Mesendoderm (in vitro differentiated cells): ENCODE results near the gene YTHDF1.

Experiments
- DNase-seq: peaks from one replicate; pipeline ENCODE4 v3.0.0; 2013
- H2AK5ac ChIP-seq: 2 replicates; pipeline ENCODE4 v1.6.1; 2013; ENCODE audit warnings: low read length, inconsistent platforms
- H2BK120ac ChIP-seq: 2 replicates; pipeline ENCODE4 v1.6.1; 2013; ENCODE audit warnings: low read depth, mild to moderate bottlenecking, low read length, moderate library complexity, mixed read lengths
- H2BK15ac ChIP-seq: replicated peaks from 2 replicates; pipeline ENCODE4 v1.6.1; 2013; ENCODE audit warnings: low read depth, mild to moderate bottlenecking, moderate library complexity
- H2BK5ac ChIP-seq: 2 replicates; pipeline ENCODE4 v1.6.1; 2013; ENCODE audit warnings: low read length, inconsistent platforms
- H3K18ac ChIP-seq: 2 replicates; pipeline ENCODE4 v1.6.1; 2013; ENCODE audit warnings: mild to moderate bottlenecking, low read length, mixed read lengths
- H3K23ac ChIP-seq: one replicate; pipeline ENCODE4 v1.6.1; 2013; ENCODE audit warnings: low read length
- H3K27ac ChIP-seq: 2 replicates; pipeline ENCODE4 v1.5.1; 2013; ENCODE audit warnings: low read depth, mild to moderate bottlenecking, inconsistent platforms, low read length, moderate library complexity
- H3K27me3 ChIP-seq: 2 replicates; pipeline ENCODE4 v1.6.1; 2013; ENCODE audit warnings: low read length, control low read depth, mild to moderate bottlenecking, inconsistent platforms; ENCODE audit not compliant: insufficient read depth, poor library complexity
- H3K36me3 ChIP-seq: 2 replicates; pipeline ENCODE4 v1.6.1; 2013; ENCODE audit warnings: low read length, inconsistent platforms; ENCODE audit not compliant: control insufficient read depth, insufficient read depth
- H3K4ac ChIP-seq: one replicate; pipeline ENCODE4 v1.6.1; 2013; ENCODE audit warnings: low read depth, mild to moderate bottlenecking, low read length, moderate library complexity
- H3K4me1 ChIP-seq: 2 replicates; pipeline ENCODE4 v1.6.1; 2013; ENCODE audit warnings: low read depth, low read length, inconsistent platforms; ENCODE audit not compliant: control insufficient read depth
- H3K4me2 ChIP-seq: 2 replicates; pipeline ENCODE4 v1.6.1; 2013; ENCODE audit warnings: low read length
- H3K4me3 ChIP-seq: 2 replicates; pipeline ENCODE4 v1.5.1; 2013; ENCODE audit warnings: mild to moderate bottlenecking, low read length
- H3K56ac ChIP-seq: one replicate; pipeline ENCODE4 v1.6.1; 2013; ENCODE audit warnings: low read length
- H3K79me1 ChIP-seq: 2 replicates; pipeline ENCODE4 v1.6.1; 2013; ENCODE audit warnings: low read length, inconsistent platforms
- H3K79me2 ChIP-seq: 2 replicates; pipeline ENCODE4 v1.6.1; 2013; ENCODE audit warnings: mild to moderate bottlenecking, low read length; ENCODE audit not compliant: control insufficient read depth, insufficient read depth
- H3K9ac ChIP-seq: 2 replicates; pipeline ENCODE4 v1.6.1; 2013; ENCODE audit warnings: low read length, inconsistent platforms
- H4K5ac ChIP-seq: one replicate; pipeline ENCODE4 v1.6.1; 2013; ENCODE audit warnings: low read length
- H4K8ac ChIP-seq: one replicate; pipeline ENCODE4 v1.6.1; 2013; ENCODE audit warnings: low read depth, mild to moderate bottlenecking, control low read depth, low read length, moderate library complexity
- WGBS: extraction: QIAGEN DNeasy Blood & Tissue Kit; methylation state at CpG from one replicate; pipeline ENCODE4 v1.1.7; 2013; ENCODE audit warnings: low lambda C conversion rate, missing lambda C conversion rate; ENCODE audit not compliant: insufficient coverage; ENCODE audit errors: extremely low coverage; 5-methylcytosine and 5-hydroxymethylcytosine counted together

YTHDF1 gene

GRCh38 chr20:63151554-63152321 lies 64.2 kb downstream of the YTHDF1 start:
- Histone ChIP-seq H3K79me1 (no peaks in the 10 kb centered on the region), H2AK5ac (no peak overlapping the region), H2BK15ac (no peak overlapping the region), H2BK5ac (no peak overlapping the region), H2BK120ac (no peak overlapping the region), H3K79me2 (no peaks in the 10 kb centered on the region), H3K23ac (no peak overlapping the region), H3K36me3 (no peaks in the 10 kb centered on the region), H3K9ac (no peak overlapping the region), H3K56ac (no peak overlapping the region), H3K4me1 (no peaks in the 10 kb centered on the region), H3K4me3 (no peak overlapping the region), H3K18ac (no peak overlapping the region), H3K4me2 (no peak overlapping the region), H4K8ac (no peak overlapping the region), H4K5ac (no peak overlapping the region), H3K27ac (no peak overlapping the region), H3K27me3 (no peaks in the 10 kb centered on the region), H3K4ac (no peak overlapping the region)
- no peak for DNase-seq
- no CpG with 5 or more reads among the region's 40 CpGs for WGBS

GRCh38 chr20:63150911-63151531 lies 64.9 kb downstream of the YTHDF1 start:
- DNase-seq, result no peak
- Histone ChIP-seq H3K4me3 (no peak overlapping the region), H3K4me2 (no peak overlapping the region), H3K27ac (no peak overlapping the region), H3K4me1 (no peaks in the 10 kb centered on the region), H3K56ac (no peak overlapping the region), H3K27me3 (no peaks in the 10 kb centered on the region), H2AK5ac (no peak overlapping the region), H3K79me2 (no peaks in the 10 kb centered on the region), H2BK120ac (no peak overlapping the region), H2BK5ac (no peak overlapping the region), H3K4ac (no peak overlapping the region), H2BK15ac (no peak overlapping the region), H3K18ac (no peak overlapping the region), H3K79me1 (no peaks in the 10 kb centered on the region), H4K5ac (no peak overlapping the region), H4K8ac (no peak overlapping the region), H3K9ac (no peak overlapping the region), H3K36me3 (no peaks in the 10 kb centered on the region), H3K23ac (no peak overlapping the region)
- WGBS, result no CpG with 5 or more reads among the region's 23 CpGs

- H3K56ac ChIP-seq, result no peak overlapping the region
- no peak overlapping the region for H2BK5ac ChIP-seq
- no peak overlapping the region for H3K4me3 ChIP-seq
- no peak overlapping the region for H3K4me2 ChIP-seq
- no peaks in the 10 kb centered on the region for H3K27me3 ChIP-seq
- no peak overlapping the region for H4K5ac ChIP-seq
- H3K23ac ChIP-seq, result no peak overlapping the region
- H3K79me2 ChIP-seq, result no peaks in the 10 kb centered on the region
- no peak overlapping the region for H3K9ac ChIP-seq
- no peak overlapping the region for H2BK120ac ChIP-seq
- H3K18ac ChIP-seq, result no peak overlapping the region
- DNase-seq, result no peak
- H2BK15ac ChIP-seq, result no peak overlapping the region
- no peak overlapping the region for H3K4ac ChIP-seq
- H3K79me1 ChIP-seq, result no peaks in the 10 kb centered on the region
- H3K36me3 ChIP-seq, result no peaks in the 10 kb centered on the region
- H4K8ac ChIP-seq, result no peak overlapping the region
- whole genome bisulfite sequencing, result no CpG with 5 or more reads among the region's 19 CpGs
- H2AK5ac ChIP-seq, result no peak overlapping the region
- no peaks in the 10 kb centered on the region for H3K4me1 ChIP-seq
- H3K27ac ChIP-seq, result no peak overlapping the region
Measured at GRCh38 chr20:63150391-63150898, 65.5 kb downstream of the YTHDF1 start.

GRCh38 chr20:63149531-63150192 lies 66.3 kb downstream of the YTHDF1 start:
- H4K5ac ChIP-seq, result no peak overlapping the region
- H3K4me2 ChIP-seq, result no peak overlapping the region
- H3K36me3 ChIP-seq, result no peaks in the 10 kb centered on the region
- DNase-seq, result no peak
- no peaks in the 10 kb centered on the region for H3K4me1 ChIP-seq
- no peak overlapping the region for H4K8ac ChIP-seq
- H2BK5ac ChIP-seq, result no peak overlapping the region
- H3K79me2 ChIP-seq, result no peaks in the 10 kb centered on the region
- no peak overlapping the region for H3K27ac ChIP-seq
- no peak overlapping the region for H2BK120ac ChIP-seq
- H2BK15ac ChIP-seq, result no peak overlapping the region
- H3K4ac ChIP-seq, result no peak overlapping the region
- H3K9ac ChIP-seq, result no peak overlapping the region
- H3K23ac ChIP-seq, result no peak overlapping the region
- H3K79me1 ChIP-seq, result no peaks in the 10 kb centered on the region
- H3K27me3 ChIP-seq, result no peaks in the 10 kb centered on the region
- no CpG with 5 or more reads among the region's 13 CpGs for WGBS
- H3K18ac ChIP-seq, result no peak overlapping the region
- no peak overlapping the region for H2AK5ac ChIP-seq
- H3K4me3 ChIP-seq, result no peak overlapping the region
- H3K56ac ChIP-seq, result no peak overlapping the region

GRCh38 chr20:63148696-63149095 lies 67.2 kb downstream of the YTHDF1 start:
- Histone ChIP-seq H2AK5ac (no peak overlapping the region), H3K4me1 (no peaks in the 10 kb centered on the region), H2BK5ac (no peak overlapping the region), H3K18ac (no peak overlapping the region), H3K23ac (no peak overlapping the region), H3K79me1 (no peaks in the 10 kb centered on the region), H2BK120ac (no peak overlapping the region), H3K27ac (no peak overlapping the region), H3K56ac (no peak overlapping the region), H4K5ac (no peak overlapping the region), H4K8ac (no peak overlapping the region), H3K4me2 (no peak overlapping the region), H3K4ac (no peak overlapping the region), H3K27me3 (no peaks in the 10 kb centered on the region), H3K36me3 (no peaks in the 10 kb centered on the region), H3K9ac (no peak overlapping the region), H2BK15ac (no peak overlapping the region), H3K79me2 (no peaks in the 10 kb centered on the region), H3K4me3 (no peak overlapping the region)
- DNase-seq, result no peak
- no CpG with 5 or more reads among the region's 11 CpGs for WGBS
